B cell (primary cell): ENCODE results near the gene PIK3C2G.

ENCODE experiments used
- EZH2 ChIP-seq: IDR thresholded peaks from 2 replicates; pipeline ENCODE4 v1.6.1; 2012; ENCODE audit warnings: borderline replicate concordance, low read depth, mild to moderate bottlenecking, moderate library complexity, low read length; ENCODE audit not compliant: insufficient read depth, poor library complexity, severe bottlenecking
- TF ChIP-seq, protein P1 (sequence below): fragments of 200-600 bp; IDR thresholded peaks from one replicate; pipeline ENCODE4 v1.8.0; 2022; ENCODE audit warnings: antibody characterized with exemption, mild to moderate bottlenecking

GRCh38 chr12:18620986-18621385, 359.7 kb downstream of the PIK3C2G start:
- TF ChIP-seq, protein P1, sequence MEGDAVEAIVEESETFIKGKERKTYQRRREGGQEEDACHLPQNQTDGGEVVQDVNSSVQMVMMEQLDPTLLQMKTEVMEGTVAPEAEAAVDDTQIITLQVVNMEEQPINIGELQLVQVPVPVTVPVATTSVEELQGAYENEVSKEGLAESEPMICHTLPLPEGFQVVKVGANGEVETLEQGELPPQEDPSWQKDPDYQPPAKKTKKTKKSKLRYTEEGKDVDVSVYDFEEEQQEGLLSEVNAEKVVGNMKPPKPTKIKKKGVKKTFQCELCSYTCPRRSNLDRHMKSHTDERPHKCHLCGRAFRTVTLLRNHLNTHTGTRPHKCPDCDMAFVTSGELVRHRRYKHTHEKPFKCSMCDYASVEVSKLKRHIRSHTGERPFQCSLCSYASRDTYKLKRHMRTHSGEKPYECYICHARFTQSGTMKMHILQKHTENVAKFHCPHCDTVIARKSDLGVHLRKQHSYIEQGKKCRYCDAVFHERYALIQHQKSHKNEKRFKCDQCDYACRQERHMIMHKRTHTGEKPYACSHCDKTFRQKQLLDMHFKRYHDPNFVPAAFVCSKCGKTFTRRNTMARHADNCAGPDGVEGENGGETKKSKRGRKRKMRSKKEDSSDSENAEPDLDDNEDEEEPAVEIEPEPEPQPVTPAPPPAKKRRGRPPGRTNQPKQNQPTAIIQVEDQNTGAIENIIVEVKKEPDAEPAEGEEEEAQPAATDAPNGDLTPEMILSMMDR = no peak
- no peak for TF ChIP-seq EZH2
